ENCODE measurements around the gene KRT40. TPM values are rescaled to one million over a fixed set of nuclear protein-coding genes. Genes with fewer than 3 reads are reported as not detected.
"Not testable (repeated sequence)": the region's sequence is repeated elsewhere in the genome, so short reads cannot be mapped to it uniquely, and the experiment has no call there.

KRT40 gene
- total RNA-seq, 4 donors from 2014 or later, result 0.21 TPM; not detected in 3

DNA sequence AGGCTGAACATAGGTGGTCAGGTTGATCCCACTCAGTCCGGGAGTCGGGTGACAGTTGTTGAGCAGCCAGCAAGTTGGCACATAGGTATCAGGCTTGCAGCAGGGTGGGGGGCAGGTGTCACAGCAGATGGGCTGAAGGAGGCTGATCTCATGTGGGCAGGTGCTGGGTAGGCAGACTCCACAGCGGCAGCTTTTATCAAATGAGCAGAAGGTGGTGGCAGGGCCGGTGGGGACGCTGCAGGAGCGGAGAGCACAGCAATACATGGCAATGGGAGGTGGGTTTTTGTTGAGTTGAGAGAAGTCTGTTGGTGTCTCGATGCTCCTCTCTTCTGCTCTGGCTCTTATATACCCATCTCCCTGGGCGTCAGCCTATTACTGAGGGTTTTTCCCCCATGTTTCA, 24.7 kb upstream of the KRT40 start, which contains the start of gene KRTAP3-1:
Gene KRTAP3-1 (minus strand): TSS at position 318 of the 400 bp plus-strand sequence. CDS start 54 bp downstream, at position 264.
- Histone ChIP-seq H3K4me1 (no peaks in the 10 kb centered on the region), H3K4me3 (no peak within 1 kb of the TSS), H3K27me3 (no peaks in the 10 kb centered on the region), H3K9me3 (no peaks in the 10 kb centered on the region), H3K27ac (no peak within 1 kb of the TSS), H3K36me3 (no peaks in the 10 kb centered on the region)
- intact Hi-C loops (cut with DNase I; ENCODE audit: low total_unique reads), result no loop called here
- TF ChIP-seq POLR2A (IDR thresholded peaks at IDR 0.05), result no peak
- TF ChIP-seq, protein P1, sequence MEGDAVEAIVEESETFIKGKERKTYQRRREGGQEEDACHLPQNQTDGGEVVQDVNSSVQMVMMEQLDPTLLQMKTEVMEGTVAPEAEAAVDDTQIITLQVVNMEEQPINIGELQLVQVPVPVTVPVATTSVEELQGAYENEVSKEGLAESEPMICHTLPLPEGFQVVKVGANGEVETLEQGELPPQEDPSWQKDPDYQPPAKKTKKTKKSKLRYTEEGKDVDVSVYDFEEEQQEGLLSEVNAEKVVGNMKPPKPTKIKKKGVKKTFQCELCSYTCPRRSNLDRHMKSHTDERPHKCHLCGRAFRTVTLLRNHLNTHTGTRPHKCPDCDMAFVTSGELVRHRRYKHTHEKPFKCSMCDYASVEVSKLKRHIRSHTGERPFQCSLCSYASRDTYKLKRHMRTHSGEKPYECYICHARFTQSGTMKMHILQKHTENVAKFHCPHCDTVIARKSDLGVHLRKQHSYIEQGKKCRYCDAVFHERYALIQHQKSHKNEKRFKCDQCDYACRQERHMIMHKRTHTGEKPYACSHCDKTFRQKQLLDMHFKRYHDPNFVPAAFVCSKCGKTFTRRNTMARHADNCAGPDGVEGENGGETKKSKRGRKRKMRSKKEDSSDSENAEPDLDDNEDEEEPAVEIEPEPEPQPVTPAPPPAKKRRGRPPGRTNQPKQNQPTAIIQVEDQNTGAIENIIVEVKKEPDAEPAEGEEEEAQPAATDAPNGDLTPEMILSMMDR (IDR thresholded peaks at IDR 0.05), result no peak
- no peak for DNase-seq

DNA sequence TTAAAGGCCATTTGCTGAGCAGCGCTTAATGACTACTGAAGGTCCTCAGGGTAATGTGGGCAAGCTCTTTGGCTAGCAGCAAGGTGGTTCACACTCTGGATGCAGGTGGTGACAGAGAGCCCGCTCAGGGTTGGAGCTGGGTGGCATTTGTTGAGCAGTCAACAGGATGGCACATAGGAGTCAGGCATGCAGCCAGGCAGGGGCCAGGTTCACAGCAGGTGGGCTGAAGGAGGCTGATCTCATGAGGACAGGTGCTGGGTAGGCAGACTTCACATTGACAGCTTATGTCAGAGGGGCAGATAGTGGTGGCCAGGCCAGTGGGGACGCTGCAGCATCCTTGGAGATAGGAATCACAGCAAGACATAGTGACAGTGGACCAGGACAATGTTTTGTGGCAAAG, 20.3 kb upstream of the KRT40 start:
- Histone ChIP-seq H3K4me3 (no peak overlapping the region), H3K27ac (no peak overlapping the region), H3K9me3 (no peaks in the 10 kb centered on the region), H3K36me3 (no peaks in the 10 kb centered on the region), H3K27me3 (no peaks in the 10 kb centered on the region), H3K4me1 (no peaks in the 10 kb centered on the region)
- DNase-seq, result no peak
- TF ChIP-seq, protein P1 (IDR thresholded peaks at IDR 0.05), result no peak
- no peak for TF ChIP-seq POLR2A (IDR thresholded peaks at IDR 0.05)
- intact Hi-C loops (cut with DNase I; ENCODE audit: low total_unique reads), result no loop called here

DNA sequence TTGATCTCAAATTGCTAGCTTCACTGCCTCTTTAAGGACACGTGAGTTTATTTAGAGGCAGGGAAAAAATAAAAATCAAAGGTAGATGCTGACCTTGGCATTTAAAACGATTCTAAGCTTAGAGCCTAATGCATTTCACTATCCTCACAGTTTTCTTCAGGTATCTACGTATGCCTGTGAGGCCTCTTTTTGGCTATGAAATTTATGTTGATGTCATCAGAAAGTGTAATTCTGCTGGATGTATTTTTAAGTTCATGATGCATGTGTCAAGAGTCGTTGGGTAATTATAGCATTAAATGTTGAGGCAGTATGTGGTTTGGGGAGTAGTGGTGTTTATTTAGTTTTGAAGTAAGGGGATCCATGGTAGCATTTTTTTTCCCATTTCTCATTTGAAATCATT, 19.8 kb upstream of the KRT40 start:
- Histone ChIP-seq H3K4me1 (no peaks in the 10 kb centered on the region), H3K27me3 (no peaks in the 10 kb centered on the region), H3K27ac (no peak overlapping the region), H3K9me3 (no peaks in the 10 kb centered on the region), H3K4me3 (no peak overlapping the region), H3K36me3 (no peaks in the 10 kb centered on the region)
- TF ChIP-seq POLR2A (IDR thresholded peaks at IDR 0.05), result no peak
- TF ChIP-seq, protein P1 (IDR thresholded peaks at IDR 0.05), result no peak
- DNase-seq, result no peak
- intact Hi-C loops (cut with DNase I; ENCODE audit: low total_unique reads), result no loop called here

DNA sequence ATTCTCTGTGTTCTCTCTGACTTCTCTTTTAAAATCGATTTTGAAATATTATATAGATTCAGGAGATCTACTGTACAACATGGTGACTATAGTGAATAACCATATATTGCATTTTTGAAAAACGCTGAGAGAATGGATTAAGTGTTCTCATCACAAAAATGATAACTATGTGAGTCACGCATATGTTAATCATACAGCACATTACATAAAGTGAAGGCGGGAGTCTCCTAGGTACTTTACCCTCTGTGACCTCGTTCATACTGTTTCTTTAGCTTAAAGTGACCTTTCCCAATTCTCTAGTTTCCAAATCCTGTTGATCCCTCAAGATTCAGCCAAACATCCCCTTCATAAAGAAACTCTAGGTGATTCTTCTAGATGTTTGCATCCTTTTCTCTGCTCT, 18.7 kb upstream of the KRT40 start:
- no peak for DNase-seq
- H3K4me1 ChIP-seq, result no peaks in the 10 kb centered on the region
- TF ChIP-seq, protein P1 (IDR thresholded peaks at IDR 0.05), result no peak
- TF ChIP-seq POLR2A (IDR thresholded peaks at IDR 0.05), result no peak
- H3K4me3 ChIP-seq, result no peak overlapping the region
- no peaks in the 10 kb centered on the region for H3K9me3 ChIP-seq
- H3K27ac ChIP-seq, result no peak overlapping the region
- intact Hi-C loops (cut with DNase I; ENCODE audit: low total_unique reads), result no loop called here
- no peaks in the 10 kb centered on the region for H3K36me3 ChIP-seq
- no peaks in the 10 kb centered on the region for H3K27me3 ChIP-seq

DNA sequence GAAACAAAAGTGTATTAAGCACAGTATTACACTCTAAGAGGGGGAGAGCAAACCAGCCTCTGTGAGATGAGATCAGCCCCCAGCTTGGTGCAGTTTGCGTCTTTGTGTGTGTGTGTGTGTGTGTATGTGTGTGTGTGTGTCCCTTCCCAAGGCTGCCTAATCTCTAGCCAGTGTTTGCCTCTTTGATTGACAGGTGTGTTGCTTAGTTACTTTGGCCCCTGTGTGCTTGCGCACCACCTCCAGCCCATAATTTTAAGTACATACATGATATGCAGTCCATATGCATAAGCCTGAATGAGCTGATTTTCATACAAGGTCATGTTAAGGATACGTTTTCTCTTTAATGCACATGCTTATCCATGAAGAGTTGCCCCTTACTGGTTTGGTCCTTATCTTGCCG, 17.7 kb upstream of the KRT40 start:
- Histone ChIP-seq H3K4me3 (no peak overlapping the region), H3K36me3 (no peaks in the 10 kb centered on the region), H3K27ac (no peak overlapping the region), H3K9me3 (no peaks in the 10 kb centered on the region), H3K27me3 (no peaks in the 10 kb centered on the region), H3K4me1 (no peaks in the 10 kb centered on the region)
- no peak for TF ChIP-seq POLR2A (IDR thresholded peaks at IDR 0.05)
- TF ChIP-seq, protein P1 (IDR thresholded peaks at IDR 0.05), result no peak
- DNase-seq, result no peak
- intact Hi-C loops (cut with DNase I; ENCODE audit: low total_unique reads), result no loop called here

DNA sequence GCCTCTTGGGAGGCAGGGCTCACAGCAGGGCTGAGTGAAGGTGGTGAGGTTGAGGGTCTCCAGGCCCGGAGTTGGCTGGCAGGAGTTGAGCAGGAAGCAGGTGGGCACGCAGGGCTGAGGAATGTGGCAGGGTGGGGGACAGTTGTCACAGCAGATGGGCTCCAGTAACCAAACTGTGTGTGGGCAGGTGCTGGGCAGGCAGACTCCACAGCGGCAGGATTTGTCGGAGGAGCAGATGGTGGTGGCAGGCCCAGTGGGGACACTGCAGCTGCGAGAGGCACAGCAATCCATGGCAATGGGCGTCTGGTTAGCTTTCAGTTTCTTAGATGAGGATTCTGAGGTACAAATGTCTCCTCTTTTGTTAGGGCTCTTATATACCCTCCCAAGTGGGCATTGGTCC, 15.4 kb upstream of the KRT40 start, which contains the start of gene KRTAP3-2:
Gene KRTAP3-2 (minus strand): TSS at position 344 of the 400 bp plus-strand sequence. CDS start 53 bp downstream, at position 291.
- H3K9me3 ChIP-seq; intact Hi-C loops (cut with DNase I; ENCODE audit: low total_unique reads): not testable (repeated sequence)

More for the DNA sequence above, 15.4 kb upstream of the KRT40 start, which contains the start of gene KRTAP3-2:
- H3K36me3 ChIP-seq, DNase-seq, H3K4me3 ChIP-seq, H3K27me3 ChIP-seq, H3K4me1 ChIP-seq, H3K27ac ChIP-seq: not testable (repeated sequence)
